Activated T-cell treated with anti-CD3 and anti-CD28 coated beads for 24 hours (primary cell): ENCODE data around the gene GAR1.
"Not testable (repeated sequence)": the region's sequence is repeated elsewhere in the genome, so short reads cannot be mapped to it uniquely, and the experiment has no call there.

Experiments
- DNase-seq: peaks from one replicate; pipeline ENCODE4 v3.0.0-alpha.2; 2020; ENCODE audit warnings: low read depth

Gene GAR1

GRCh38 chr4:109846395-109847098, 31.0 kb downstream of the GAR1 start:
- no peak for DNase-seq

GRCh38 chr4:109847896-109848442, 32.4 kb downstream of the GAR1 start, which contains the start of gene LRIT3:
TSS of gene LRIT3 (plus strand) at chr4:109848107. CDS start at chr4:109848202, 95 bp downstream.
- DNase-seq: no peak

GRCh38 chr4:109848501-109848900, 32.9 kb downstream of the GAR1 start:
- DNase-seq: no peak

- DNase-seq: no peak
Observed at GRCh38 chr4:109850601-109851000, 35.0 kb downstream of the GAR1 start.

GRCh38 chr4:109859426-109860300, 44.1 kb downstream of the GAR1 start:
- not testable (repeated sequence) for DNase-seq

GRCh38 chr4:109861271-109861670, 45.7 kb downstream of the GAR1 start:
- no peak for DNase-seq

GRCh38 chr4:109861916-109862511, 46.5 kb downstream of the GAR1 start:
- no peak for DNase-seq

- DNase-seq: no peak
Observed at GRCh38 chr4:109864134-109864533, 48.6 kb downstream of the GAR1 start.

GRCh38 chr4:109870061-109870460, 54.5 kb downstream of the GAR1 start:
- DNase-seq: no peak

- no peak for DNase-seq
Observed at GRCh38 chr4:109872065-109872464, 56.5 kb downstream of the GAR1 start.

GRCh38 chr4:109872950-109873656, 57.5 kb downstream of the GAR1 start:
- no peak for DNase-seq

GRCh38 chr4:109873791-109874514, 58.4 kb downstream of the GAR1 start:
- DNase-seq: no peak
